WTC11 (cell line): ENCODE results near the gene ADGRL3. TPM values are rescaled to one million over a fixed set of nuclear protein-coding genes. Genes with fewer than 3 reads are reported as not detected.

ENCODE experiments used
- ATAC-seq: fragments of 200-7000 bp; cut with Tn5 transposase; 2 replicates; pipeline ENCODE4 v1.10.0; 2021; ENCODE audit warnings: mild to moderate bottlenecking, moderate library complexity
- CTCF ChIA-PET: fragments of 300-600 bp; sonication (Branson Sonifier 250); formaldehyde crosslinking; loops from one replicate; lab custom pipeline; 2021; ENCODE audit warnings: antibody characterized with exemption; lab: Charles Lee
- POLR2A ChIA-PET: fragments of 350-600 bp; sonication (Branson Sonifier 250); formaldehyde crosslinking; loops from one replicate; lab custom pipeline; 2021; ENCODE audit warnings: antibody characterized with exemption; lab: Charles Lee
- DNase-seq: peaks from one replicate; pipeline ENCODE4 v3.0.0; 2021; ENCODE audit warnings: low spot score
- H3K27ac Mint-ChIP-seq: 2 replicates; pipeline ENCODE4 v1.8.0; 2021; ENCODE audit warnings: mixed read lengths
- H3K27me3 Mint-ChIP-seq: 2 replicates; pipeline ENCODE4 v1.8.0; 2021; ENCODE audit warnings: low read depth, mild to moderate bottlenecking, moderate library complexity, mixed read lengths
- H3K36me3 Mint-ChIP-seq: 2 replicates; pipeline ENCODE4 v1.8.0; 2021; ENCODE audit warnings: mixed read lengths
- H3K4me1 Mint-ChIP-seq: 2 replicates; pipeline ENCODE4 v1.8.0; 2022; ENCODE audit warnings: mixed read lengths
- H3K4me3 Mint-ChIP-seq: 2 replicates; pipeline ENCODE4 v1.8.0; 2021; ENCODE audit warnings: mild to moderate bottlenecking, moderate library complexity, mixed read lengths
- H3K9me3 Mint-ChIP-seq: 2 replicates; pipeline ENCODE4 v1.8.0; 2021; ENCODE audit warnings: mixed read lengths
- AFF4 ChIP-seq: sonication (generic); formaldehyde crosslinking; IDR thresholded peaks from 2 replicates; pipeline ENCODE4 v1.8.1; 2023; ENCODE audit warnings: mild to moderate bottlenecking, missing genetic modification reagents, borderline replicate concordance
- ATF2 ChIP-seq: sonication (generic); formaldehyde crosslinking; IDR thresholded peaks from 2 replicates; pipeline ENCODE4 v1.8.1; 2022; ENCODE audit warnings: low read depth, missing genetic modification reagents, borderline replicate concordance
- CBFB ChIP-seq: sonication (generic); formaldehyde crosslinking; IDR thresholded peaks from 2 replicates; pipeline ENCODE4 v1.8.1; 2022; ENCODE audit warnings: mild to moderate bottlenecking, low read depth, missing genetic modification reagents
- CREM ChIP-seq: sonication (generic); formaldehyde crosslinking; IDR thresholded peaks from 2 replicates; pipeline ENCODE4 v1.8.1; 2022; ENCODE audit warnings: mild to moderate bottlenecking, missing genetic modification reagents, moderate library complexity
- E2F1 ChIP-seq: sonication (generic); formaldehyde crosslinking; IDR thresholded peaks from 2 replicates; pipeline ENCODE4 v1.8.0; 2022; ENCODE audit warnings: mild to moderate bottlenecking, missing genetic modification reagents
- E2F5 ChIP-seq: sonication (generic); formaldehyde crosslinking; IDR thresholded peaks from 2 replicates; pipeline ENCODE4 v1.8.1; 2022; ENCODE audit warnings: mild to moderate bottlenecking, moderate library complexity, missing genetic modification reagents
- ERG ChIP-seq: fragments of 250-450 bp; sonication (Bioruptor Pico); IDR thresholded peaks from 2 replicates; pipeline ENCODE4 v1.8.0; 2021; ENCODE audit warnings: mild to moderate bottlenecking
- ETV6 ChIP-seq: sonication (generic); formaldehyde crosslinking; IDR thresholded peaks from 2 replicates; pipeline ENCODE4 v1.8.1; 2022; ENCODE audit warnings: mild to moderate bottlenecking, missing genetic modification reagents
- FOXK1 ChIP-seq: sonication (generic); formaldehyde crosslinking; IDR thresholded peaks from 2 replicates; pipeline ENCODE4 v1.8.0; 2022; ENCODE audit warnings: mild to moderate bottlenecking, moderate library complexity, missing genetic modification reagents
- JUN ChIP-seq: sonication (generic); formaldehyde crosslinking; IDR thresholded peaks from 2 replicates; pipeline ENCODE4 v1.8.0; 2023; ENCODE audit warnings: mild to moderate bottlenecking, missing genetic modification reagents
- NFATC4 ChIP-seq: fragments of 250-450 bp; sonication (Bioruptor Pico); IDR thresholded peaks from 2 replicates; pipeline ENCODE4 v1.9.0; 2021; ENCODE audit warnings: mild to moderate bottlenecking
- OVOL2 ChIP-seq: fragments of 250-450 bp; sonication (Bioruptor Pico); IDR thresholded peaks from 2 replicates; pipeline ENCODE4 v1.9.0; 2021; ENCODE audit warnings: mild to moderate bottlenecking, borderline replicate concordance
- ZMAT4 ChIP-seq: fragments of 250-450 bp; sonication (Bioruptor Pico); IDR thresholded peaks from 2 replicates; pipeline ENCODE4 v1.9.0; 2021; ENCODE audit warnings: mild to moderate bottlenecking
- ZNF138 ChIP-seq: sonication (generic); formaldehyde crosslinking; conservative IDR thresholded peaks from 2 replicates; pipeline ENCODE4 v1.8.1; 2022; ENCODE audit warnings: mild to moderate bottlenecking, moderate library complexity, missing genetic modification reagents
- ZNF263 ChIP-seq: sonication (generic); formaldehyde crosslinking; IDR thresholded peaks from 2 replicates; pipeline ENCODE4 v1.8.1; 2022; ENCODE audit warnings: low read depth, mild to moderate bottlenecking, moderate library complexity, missing genetic modification reagents
- ZNF416 ChIP-seq: fragments of 250-450 bp; sonication (Bioruptor Pico); IDR thresholded peaks from 2 replicates; pipeline ENCODE4 v1.9.0; 2021; ENCODE audit warnings: mild to moderate bottlenecking, inconsistent platforms
- total RNA-seq: library from RNA; stranded (reverse); gene quantifications from 3 replicates; pipeline ENCODE4 v1.2.3, GENCODE V29; 2021
- TF ChIP-seq, protein P1 (sequence below): sonication (generic); formaldehyde crosslinking; conservative IDR thresholded peaks from 2 replicates; pipeline ENCODE4 v1.8.1; 2022; ENCODE audit warnings: mild to moderate bottlenecking, missing genetic modification reagents
- TF ChIP-seq, protein P2 (sequence below): sonication (generic); formaldehyde crosslinking; IDR thresholded peaks from 2 replicates; pipeline ENCODE4 v1.8.0; 2022; ENCODE audit warnings: missing genetic modification reagents

ADGRL3 gene
- total RNA-seq, 1 experiment from 2014 or later: 8.7 TPM

GRCh38 chr4:61318431-61318830, 118.3 kb downstream of the ADGRL3 start (continued):
- TF ChIP-seq AFF4 (CRISPR knock-in tag) (no peak), ZMAT4 (CRISPR knock-in tag) (no peak), ETV6 (no peak), CREM (no peak), ATF2 (no peak)
- TF ChIP-seq, protein P1, sequence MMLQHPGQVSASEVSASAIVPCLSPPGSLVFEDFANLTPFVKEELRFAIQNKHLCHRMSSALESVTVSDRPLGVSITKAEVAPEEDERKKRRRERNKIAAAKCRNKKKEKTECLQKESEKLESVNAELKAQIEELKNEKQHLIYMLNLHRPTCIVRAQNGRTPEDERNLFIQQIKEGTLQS (CRISPR knock-in tag): no peak

- DNase-seq (no peak), ATAC-seq (no peak)
- peaks cover 28% of the 10 kb centered on the region for H3K36me3 Mint-ChIP-seq
- no peak overlapping the region for H3K27ac Mint-ChIP-seq
- H3K4me3 Mint-ChIP-seq: no peak overlapping the region
- H3K27me3 Mint-ChIP-seq: no peaks in the 10 kb centered on the region
- POLR2A ChIA-PET: no interaction called here
- peaks cover 33% of the 10 kb centered on the region for H3K9me3 Mint-ChIP-seq
- no peak for TF ChIP-seq NFATC4 (CRISPR knock-in tag)
- CTCF ChIA-PET: no interaction called here
- peaks cover 24% of the 10 kb centered on the region for H3K4me1 Mint-ChIP-seq
Observed at GRCh38 chr4:61319156-61319555, 119.0 kb downstream of the ADGRL3 start.

- H3K27ac Mint-ChIP-seq: no peak overlapping the region
- ATAC-seq (no peak), DNase-seq (no peak)
- CTCF ChIA-PET: no interaction called here
- H3K36me3 Mint-ChIP-seq: peaks cover 33% of the 10 kb centered on the region
- H3K4me3 Mint-ChIP-seq: no peak overlapping the region
- H3K9me3 Mint-ChIP-seq: peaks cover 35% of the 10 kb centered on the region
- TF ChIP-seq CBFB (CRISPR knock-in tag) (no peak), FOXK1 (CRISPR knock-in tag) (no peak)
- no peaks in the 10 kb centered on the region for H3K27me3 Mint-ChIP-seq
- peaks cover 24% of the 10 kb centered on the region for H3K4me1 Mint-ChIP-seq
- POLR2A ChIA-PET: no interaction called here
Observed at GRCh38 chr4:61320154-61320553, 120.0 kb downstream of the ADGRL3 start.

DNA sequence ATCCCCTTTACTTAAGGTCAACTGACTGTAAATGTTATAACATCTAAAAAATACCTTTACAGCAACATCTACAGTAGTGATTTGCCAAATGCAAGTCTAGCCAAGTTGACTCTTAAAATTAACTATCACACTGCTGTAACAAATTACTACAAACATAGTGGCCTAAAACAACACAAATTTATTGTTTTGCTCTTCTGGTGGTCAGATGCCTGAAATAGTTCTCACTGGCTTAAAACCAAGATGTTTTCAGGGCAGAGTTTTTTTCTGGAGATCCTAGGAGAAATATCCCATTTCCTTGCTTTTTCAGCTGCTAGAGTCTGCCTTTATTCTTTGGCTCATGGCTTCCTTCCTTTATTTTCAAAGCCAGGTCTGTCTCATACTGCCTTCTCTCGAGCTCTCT, 120.5 kb downstream of the ADGRL3 start:
- Mint-ChIP-seq H3K27me3 (no peaks in the 10 kb centered on the region), H3K4me3 (no peak overlapping the region), H3K27ac (no peak overlapping the region), H3K36me3 (peaks cover 33% of the 10 kb centered on the region), H3K9me3 (peaks cover 35% of the 10 kb centered on the region), H3K4me1 (peaks cover 24% of the 10 kb centered on the region)
- ATAC-seq: no peak
- DNase-seq: no peak
- ChIA-PET POLR2A (no interaction called here), CTCF (no interaction called here)
- no peak for TF ChIP-seq ZNF263 (CRISPR knock-in tag)
- no peak for TF ChIP-seq ERG
- no peak for TF ChIP-seq E2F1 (CRISPR knock-in tag)
- TF ChIP-seq E2F5: no peak
- no peak for TF ChIP-seq JUN (CRISPR knock-in tag)
- no peak for TF ChIP-seq ZNF138 (CRISPR knock-in tag)
- TF ChIP-seq OVOL2 (CRISPR knock-in tag): no peak
- TF ChIP-seq, protein P2, sequence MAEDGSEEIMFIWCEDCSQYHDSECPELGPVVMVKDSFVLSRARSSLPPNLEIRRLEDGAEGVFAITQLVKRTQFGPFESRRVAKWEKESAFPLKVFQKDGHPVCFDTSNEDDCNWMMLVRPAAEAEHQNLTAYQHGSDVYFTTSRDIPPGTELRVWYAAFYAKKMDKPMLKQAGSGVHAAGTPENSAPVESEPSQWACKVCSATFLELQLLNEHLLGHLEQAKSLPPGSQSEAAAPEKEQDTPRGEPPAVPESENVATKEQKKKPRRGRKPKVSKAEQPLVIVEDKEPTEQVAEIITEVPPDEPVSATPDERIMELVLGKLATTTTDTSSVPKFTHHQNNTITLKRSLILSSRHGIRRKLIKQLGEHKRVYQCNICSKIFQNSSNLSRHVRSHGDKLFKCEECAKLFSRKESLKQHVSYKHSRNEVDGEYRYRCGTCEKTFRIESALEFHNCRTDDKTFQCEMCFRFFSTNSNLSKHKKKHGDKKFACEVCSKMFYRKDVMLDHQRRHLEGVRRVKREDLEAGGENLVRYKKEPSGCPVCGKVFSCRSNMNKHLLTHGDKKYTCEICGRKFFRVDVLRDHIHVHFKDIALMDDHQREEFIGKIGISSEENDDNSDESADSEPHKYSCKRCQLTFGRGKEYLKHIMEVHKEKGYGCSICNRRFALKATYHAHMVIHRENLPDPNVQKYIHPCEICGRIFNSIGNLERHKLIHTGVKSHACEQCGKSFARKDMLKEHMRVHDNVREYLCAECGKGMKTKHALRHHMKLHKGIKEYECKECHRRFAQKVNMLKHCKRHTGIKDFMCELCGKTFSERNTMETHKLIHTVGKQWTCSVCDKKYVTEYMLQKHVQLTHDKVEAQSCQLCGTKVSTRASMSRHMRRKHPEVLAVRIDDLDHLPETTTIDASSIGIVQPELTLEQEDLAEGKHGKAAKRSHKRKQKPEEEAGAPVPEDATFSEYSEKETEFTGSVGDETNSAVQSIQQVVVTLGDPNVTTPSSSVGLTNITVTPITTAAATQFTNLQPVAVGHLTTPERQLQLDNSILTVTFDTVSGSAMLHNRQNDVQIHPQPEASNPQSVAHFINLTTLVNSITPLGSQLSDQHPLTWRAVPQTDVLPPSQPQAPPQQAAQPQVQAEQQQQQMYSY (CRISPR knock-in tag): no peak
- TF ChIP-seq ZNF416 (CRISPR knock-in tag): no peak
